HFFc6 (cell line): ENCODE measurements around the gene ACBD3. TPM values are rescaled to one million over a fixed set of nuclear protein-coding genes. Genes with fewer than 3 reads are reported as not detected.

ENCODE experiments used
- DNase-seq: peaks from one replicate; pipeline ENCODE4 v3.0.0-alpha.2; 2018
- H3K27ac Mint-ChIP-seq: 2 replicates; pipeline ENCODE4 v1.8.0; 2020; ENCODE audit warnings: mild to moderate bottlenecking, mixed read lengths
- H3K27me3 Mint-ChIP-seq: 2 replicates; pipeline ENCODE4 v1.8.0; 2021; ENCODE audit warnings: mild to moderate bottlenecking, moderate library complexity, mixed read lengths; ENCODE audit not compliant: insufficient read depth
- H3K36me3 Mint-ChIP-seq: 2 replicates; pipeline ENCODE4 v1.8.0; 2021; ENCODE audit warnings: low read depth, mixed read lengths
- H3K4me1 Mint-ChIP-seq: 2 replicates; pipeline ENCODE4 v1.8.0; 2020; ENCODE audit warnings: low read depth, mixed read lengths
- H3K4me3 Mint-ChIP-seq: 2 replicates; pipeline ENCODE4 v1.8.0; 2020; ENCODE audit warnings: mild to moderate bottlenecking, moderate library complexity, mixed read lengths
- H3K9me3 Mint-ChIP-seq: 2 replicates; pipeline ENCODE4 v1.8.0; 2020; ENCODE audit warnings: mild to moderate bottlenecking, mixed read lengths
- total RNA-seq, 6 experiments: library from RNA; stranded (reverse); fragmentation: NEBNext Ultra II Directional; extraction: Animal tissue kit (Norgen Biotek cat#: 25700); gene quantifications; 2 replicates in 1 of 6; 3 replicates in 5 of 6; pipeline ENCODE4 v1.2.3, GENCODE V29; 2021
- TF ChIP-seq, protein P1 (sequence below): fragments of 200-600 bp; sonication (generic); IDR thresholded peaks from 2 replicates; pipeline ENCODE4 v1.5.0; 2021; ENCODE audit warnings: antibody characterized with exemption, mild to moderate bottlenecking

Gene ACBD3
- total RNA-seq, 6 experiments from 2014 or later: 63.9 to 72.8 (median 70.5) TPM

DNA sequence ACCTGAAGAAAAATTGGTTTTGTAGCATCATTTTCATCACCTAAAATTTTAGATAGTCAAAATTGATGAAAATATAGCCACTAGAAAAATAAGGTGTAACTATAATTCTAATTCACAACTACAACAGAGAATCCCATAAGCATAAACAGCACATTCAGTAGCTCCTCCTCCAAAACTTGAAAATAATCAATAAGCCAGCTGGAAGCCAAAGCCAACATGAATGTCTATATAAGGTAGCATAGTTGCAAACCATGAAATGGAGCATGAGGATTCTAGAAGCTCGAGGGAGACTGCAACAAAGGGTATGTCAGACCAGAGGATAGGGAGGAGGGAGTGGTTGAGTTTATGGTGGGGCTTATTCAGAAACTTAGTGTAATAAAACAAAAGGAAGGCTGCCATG is 22.4 kb downstream of the ACBD3 start:
- no peak for DNase-seq
- H3K9me3 Mint-ChIP-seq: no peaks in the 10 kb centered on the region
- H3K36me3 Mint-ChIP-seq: peaks cover 31% of the 10 kb centered on the region
- no peak overlapping the region for H3K27ac Mint-ChIP-seq
- H3K27me3 Mint-ChIP-seq: no peaks in the 10 kb centered on the region; the same call in 1 of the 2 replicates
- no peaks in the 10 kb centered on the region for H3K4me1 Mint-ChIP-seq
- no peak overlapping the region for H3K4me3 Mint-ChIP-seq
- TF ChIP-seq, protein P1, sequence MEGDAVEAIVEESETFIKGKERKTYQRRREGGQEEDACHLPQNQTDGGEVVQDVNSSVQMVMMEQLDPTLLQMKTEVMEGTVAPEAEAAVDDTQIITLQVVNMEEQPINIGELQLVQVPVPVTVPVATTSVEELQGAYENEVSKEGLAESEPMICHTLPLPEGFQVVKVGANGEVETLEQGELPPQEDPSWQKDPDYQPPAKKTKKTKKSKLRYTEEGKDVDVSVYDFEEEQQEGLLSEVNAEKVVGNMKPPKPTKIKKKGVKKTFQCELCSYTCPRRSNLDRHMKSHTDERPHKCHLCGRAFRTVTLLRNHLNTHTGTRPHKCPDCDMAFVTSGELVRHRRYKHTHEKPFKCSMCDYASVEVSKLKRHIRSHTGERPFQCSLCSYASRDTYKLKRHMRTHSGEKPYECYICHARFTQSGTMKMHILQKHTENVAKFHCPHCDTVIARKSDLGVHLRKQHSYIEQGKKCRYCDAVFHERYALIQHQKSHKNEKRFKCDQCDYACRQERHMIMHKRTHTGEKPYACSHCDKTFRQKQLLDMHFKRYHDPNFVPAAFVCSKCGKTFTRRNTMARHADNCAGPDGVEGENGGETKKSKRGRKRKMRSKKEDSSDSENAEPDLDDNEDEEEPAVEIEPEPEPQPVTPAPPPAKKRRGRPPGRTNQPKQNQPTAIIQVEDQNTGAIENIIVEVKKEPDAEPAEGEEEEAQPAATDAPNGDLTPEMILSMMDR: no peak

DNA sequence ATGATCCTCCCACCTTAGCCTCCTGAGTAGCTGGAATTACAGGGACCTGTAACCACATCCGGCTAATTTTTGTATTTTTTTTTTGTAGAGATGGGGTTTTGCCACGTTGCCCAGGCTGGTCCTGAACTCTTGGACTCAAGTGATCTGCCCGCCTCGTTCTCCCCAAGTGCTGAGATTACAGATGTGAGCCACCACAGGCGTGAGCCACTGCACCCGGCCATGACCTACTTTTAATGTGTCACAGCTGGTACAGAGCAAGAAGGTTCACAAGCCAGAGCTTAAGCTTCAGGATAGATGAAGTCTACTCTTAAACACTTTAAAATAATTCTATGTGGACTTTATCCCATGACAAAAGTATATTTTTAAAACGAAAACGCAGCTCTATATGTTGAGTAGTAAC is 23.6 kb downstream of the ACBD3 start:
- Mint-ChIP-seq H3K27me3 (no peaks in the 10 kb centered on the region; the same call in 1 of the 2 replicates), H3K27ac (no peak overlapping the region), H3K36me3 (peaks cover 27% of the 10 kb centered on the region)

DNA sequence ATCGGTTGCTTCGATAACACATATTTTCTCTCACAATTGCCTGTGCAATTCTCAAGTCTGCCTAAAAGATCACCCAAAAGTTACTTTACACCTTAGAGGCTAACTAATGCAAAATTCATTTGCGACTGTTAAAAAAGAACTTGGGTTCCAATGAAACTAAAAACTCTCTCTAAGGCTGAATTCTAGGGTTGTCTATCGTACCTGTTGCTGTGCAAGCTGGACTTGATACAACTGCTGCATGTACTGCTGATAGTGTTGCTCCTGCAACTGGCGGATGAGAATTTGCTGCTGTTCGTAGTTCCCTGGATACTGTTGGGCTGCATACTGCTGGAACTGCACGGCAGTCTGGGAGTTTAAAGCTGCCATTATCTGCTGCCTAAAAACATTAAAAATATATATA is 27.6 kb downstream of the ACBD3 start:
- Mint-ChIP-seq H3K9me3 (no peaks in the 10 kb centered on the region), H3K36me3 (peaks cover 28% of the 10 kb centered on the region), H3K27me3 (no peaks in the 10 kb centered on the region; the same call in 1 of the 2 replicates), H3K4me1 (peaks cover 5% of the 10 kb centered on the region), H3K27ac (no peak overlapping the region), H3K4me3 (no peak overlapping the region)
- TF ChIP-seq, protein P1: no peak
- DNase-seq: no peak

More for the DNA sequence above, 23.6 kb downstream of the ACBD3 start:
- no peak overlapping the region for H3K4me3 Mint-ChIP-seq
- TF ChIP-seq, protein P1: no peak
- no peak for DNase-seq
- no peaks in the 10 kb centered on the region; the same call in 1 of the 2 replicates for H3K4me1 Mint-ChIP-seq
- H3K9me3 Mint-ChIP-seq: no peaks in the 10 kb centered on the region

DNA sequence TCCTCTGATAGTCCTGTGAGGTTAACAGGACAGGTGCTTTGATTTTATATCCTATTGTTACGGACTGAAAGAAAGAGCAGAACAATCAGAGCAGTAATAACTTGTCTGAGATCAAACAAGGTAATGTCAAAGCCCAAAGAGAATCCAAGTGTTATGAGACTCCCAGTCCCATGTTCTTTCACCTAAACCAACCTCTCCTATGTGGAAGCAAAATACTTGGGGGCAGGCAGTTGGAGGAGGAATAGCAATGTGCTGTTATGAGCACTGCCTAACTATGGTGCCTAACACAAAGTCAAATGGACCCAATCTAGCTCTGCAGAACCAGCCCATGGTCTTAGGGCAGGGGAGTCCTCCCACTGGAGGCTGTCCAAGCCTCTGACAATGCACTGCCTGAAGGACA is 28.1 kb downstream of the ACBD3 start:
- H3K4me1 Mint-ChIP-seq: peaks cover 5% of the 10 kb centered on the region
- TF ChIP-seq, protein P1: no peak
- H3K9me3 Mint-ChIP-seq: no peaks in the 10 kb centered on the region
- no peak for DNase-seq
- H3K4me3 Mint-ChIP-seq: no peak overlapping the region
- no peak overlapping the region for H3K27ac Mint-ChIP-seq
- peaks cover 30% of the 10 kb centered on the region for H3K36me3 Mint-ChIP-seq
- no peaks in the 10 kb centered on the region; the same call in 1 of the 2 replicates for H3K27me3 Mint-ChIP-seq

DNA sequence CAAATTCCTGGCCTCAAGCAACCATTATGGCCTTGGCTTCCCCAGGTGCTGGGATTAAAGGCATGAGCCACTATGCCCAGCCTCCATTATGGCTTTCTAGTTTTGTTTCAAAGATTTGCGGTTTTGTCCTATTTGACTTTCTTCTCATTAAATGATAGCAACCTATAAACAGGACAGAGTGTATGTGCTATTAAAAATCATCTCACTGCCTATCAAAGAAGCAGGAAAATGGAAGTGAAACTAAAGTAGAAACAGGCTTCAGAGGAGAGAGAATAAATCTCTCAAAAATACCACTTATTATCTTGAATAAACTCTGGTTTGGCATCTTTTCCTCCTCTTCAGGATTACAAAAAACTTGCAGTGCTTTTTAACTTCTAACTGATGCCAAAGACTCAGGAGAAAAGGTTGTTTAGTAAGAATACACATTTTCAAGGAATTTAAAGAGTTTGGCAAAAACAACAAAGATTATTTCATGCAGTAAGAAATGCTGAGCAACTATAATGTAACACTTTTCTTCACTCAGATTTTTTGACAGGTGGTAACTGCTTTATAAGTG is 28.7 kb downstream of the ACBD3 start:
- Mint-ChIP-seq H3K9me3 (no peaks in the 10 kb centered on the region), H3K4me3 (no peak overlapping the region), H3K27ac (no peak overlapping the region), H3K4me1 (peaks cover 5% of the 10 kb centered on the region), H3K27me3 (no peaks in the 10 kb centered on the region; the same call in 1 of the 2 replicates), H3K36me3 (peaks cover 35% of the 10 kb centered on the region)
- TF ChIP-seq, protein P1: no peak
- DNase-seq: no peak
